ENCODE data around the gene CITED4.

Gene CITED4

DNA sequence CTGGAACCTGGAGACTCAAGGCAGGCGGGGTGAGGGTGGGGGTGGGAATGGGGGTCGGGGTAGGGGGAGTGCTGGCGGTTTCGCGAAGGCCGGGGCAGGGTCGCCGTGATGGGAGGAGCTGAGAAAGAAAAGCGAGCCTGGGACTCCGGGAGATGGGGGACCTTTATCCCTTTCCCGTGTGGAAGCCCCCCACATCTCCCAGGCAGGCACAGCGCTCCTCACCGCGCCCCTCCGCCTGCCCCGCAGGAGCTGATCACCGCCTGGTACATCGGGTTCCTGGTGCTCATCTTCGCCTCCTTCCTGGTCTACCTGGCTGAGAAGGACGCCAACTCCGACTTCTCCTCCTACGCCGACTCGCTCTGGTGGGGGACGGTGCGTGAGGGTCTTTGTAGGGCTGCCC, 43.1 kb downstream of the CITED4 start:
- H3K27ac ChIP-seq: no peak overlapping the region
- TF ChIP-seq, protein P1, sequence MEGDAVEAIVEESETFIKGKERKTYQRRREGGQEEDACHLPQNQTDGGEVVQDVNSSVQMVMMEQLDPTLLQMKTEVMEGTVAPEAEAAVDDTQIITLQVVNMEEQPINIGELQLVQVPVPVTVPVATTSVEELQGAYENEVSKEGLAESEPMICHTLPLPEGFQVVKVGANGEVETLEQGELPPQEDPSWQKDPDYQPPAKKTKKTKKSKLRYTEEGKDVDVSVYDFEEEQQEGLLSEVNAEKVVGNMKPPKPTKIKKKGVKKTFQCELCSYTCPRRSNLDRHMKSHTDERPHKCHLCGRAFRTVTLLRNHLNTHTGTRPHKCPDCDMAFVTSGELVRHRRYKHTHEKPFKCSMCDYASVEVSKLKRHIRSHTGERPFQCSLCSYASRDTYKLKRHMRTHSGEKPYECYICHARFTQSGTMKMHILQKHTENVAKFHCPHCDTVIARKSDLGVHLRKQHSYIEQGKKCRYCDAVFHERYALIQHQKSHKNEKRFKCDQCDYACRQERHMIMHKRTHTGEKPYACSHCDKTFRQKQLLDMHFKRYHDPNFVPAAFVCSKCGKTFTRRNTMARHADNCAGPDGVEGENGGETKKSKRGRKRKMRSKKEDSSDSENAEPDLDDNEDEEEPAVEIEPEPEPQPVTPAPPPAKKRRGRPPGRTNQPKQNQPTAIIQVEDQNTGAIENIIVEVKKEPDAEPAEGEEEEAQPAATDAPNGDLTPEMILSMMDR (IDR thresholded peaks at IDR 0.05): no peak

DNA sequence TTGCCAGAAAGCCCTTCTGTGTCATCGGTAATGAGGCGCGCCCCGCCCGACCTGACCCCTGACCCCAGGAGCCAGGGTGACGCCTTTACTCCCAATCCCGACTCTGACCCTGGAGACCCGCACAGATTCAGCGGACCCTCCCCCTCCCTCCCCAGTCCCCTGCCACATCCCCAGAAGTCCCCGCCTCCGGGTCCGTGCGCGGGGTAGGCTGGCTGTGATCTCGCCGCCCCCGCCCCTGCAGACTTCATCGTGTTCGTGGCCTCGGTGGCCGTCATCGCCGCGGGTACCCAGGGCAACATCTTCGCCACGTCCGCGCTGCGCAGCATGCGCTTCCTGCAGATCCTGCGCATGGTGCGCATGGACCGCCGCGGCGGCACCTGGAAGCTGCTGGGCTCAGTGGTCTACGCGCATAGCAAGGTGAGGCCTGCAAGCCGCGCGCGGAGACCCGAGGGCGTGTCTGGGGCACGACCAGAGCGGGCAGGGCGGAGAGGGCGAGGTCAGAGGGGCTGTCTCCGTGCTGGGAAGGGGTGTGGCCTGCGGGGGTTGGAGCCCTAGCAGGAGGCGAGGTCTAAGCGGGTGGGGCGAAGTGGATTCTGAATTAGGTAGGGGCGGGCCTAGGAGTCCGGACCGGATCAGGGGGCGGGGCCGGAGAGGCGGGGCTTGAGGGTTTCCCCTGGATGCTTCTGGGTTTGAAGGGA, 43.8 kb downstream of the CITED4 start:
- Histone ChIP-seq H3K27me3 (ENCODE audit: control insufficient read depth, insufficient read depth, low read length) (no peaks in the 10 kb centered on the region), H3K27ac (no peak overlapping the region)
- TF ChIP-seq, protein P1 (IDR thresholded peaks at IDR 0.05): no peak

More for the DNA sequence above, 43.1 kb downstream of the CITED4 start:
- H3K9ac ChIP-seq: no peak overlapping the region
- H3K36me3 ChIP-seq (ENCODE audit: control insufficient read depth, insufficient read depth, low read length): no peaks in the 10 kb centered on the region
- H2AFZ ChIP-seq: no peak overlapping the region
- no peak overlapping the region for H3K4me2 ChIP-seq (ENCODE audit: low read length)
- H3K4me1 ChIP-seq: no peaks in the 10 kb centered on the region
- no peaks in the 10 kb centered on the region for H3K9me3 ChIP-seq (ENCODE audit: control insufficient read depth, low read length)
- H3K79me2 ChIP-seq: no peaks in the 10 kb centered on the region
- H3K27me3 ChIP-seq (ENCODE audit: control insufficient read depth, insufficient read depth, low read length): no peaks in the 10 kb centered on the region
- no peak overlapping the region for H3K4me3 ChIP-seq (ENCODE audit: low read depth, low read length)

DNA sequence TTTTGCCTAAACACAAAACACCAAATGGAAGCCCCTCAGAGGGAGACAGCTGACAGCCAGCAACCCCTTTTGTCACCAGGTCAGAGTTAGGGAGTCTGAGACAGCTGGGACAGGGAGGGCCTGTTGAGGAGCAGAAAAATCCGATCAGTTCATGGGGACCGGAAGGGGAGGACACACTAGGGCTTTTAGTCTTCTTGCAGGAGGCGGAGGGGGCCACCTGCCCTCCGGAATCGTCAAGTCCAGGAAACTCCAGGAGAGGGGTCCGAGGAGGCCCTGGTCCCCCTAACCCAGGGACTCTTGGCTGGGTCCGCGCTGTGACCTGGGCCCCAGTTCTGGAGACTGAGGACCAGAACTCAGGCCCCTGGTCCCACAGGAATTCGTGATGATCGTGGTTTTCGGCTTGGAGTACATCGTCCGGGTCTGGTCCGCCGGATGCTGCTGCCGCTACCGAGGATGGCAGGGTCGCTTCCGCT, 44.3 kb downstream of the CITED4 start:
- H3K4me2 ChIP-seq (ENCODE audit: low read length): no peak overlapping the region
- H3K4me3 ChIP-seq (ENCODE audit: low read depth, low read length): no peak overlapping the region

More for the DNA sequence above, 43.8 kb downstream of the CITED4 start:
- H3K4me2 ChIP-seq (ENCODE audit: low read length): no peak overlapping the region
- H3K4me1 ChIP-seq: no peaks in the 10 kb centered on the region
- H3K36me3 ChIP-seq (ENCODE audit: control insufficient read depth, insufficient read depth, low read length): no peaks in the 10 kb centered on the region
- H3K9ac ChIP-seq: no peak overlapping the region
- no peak overlapping the region for H2AFZ ChIP-seq
- no peaks in the 10 kb centered on the region for H3K9me3 ChIP-seq (ENCODE audit: control insufficient read depth, low read length)
- no peaks in the 10 kb centered on the region for H3K79me2 ChIP-seq
- no peak overlapping the region for H3K4me3 ChIP-seq (ENCODE audit: low read depth, low read length)

DNA sequence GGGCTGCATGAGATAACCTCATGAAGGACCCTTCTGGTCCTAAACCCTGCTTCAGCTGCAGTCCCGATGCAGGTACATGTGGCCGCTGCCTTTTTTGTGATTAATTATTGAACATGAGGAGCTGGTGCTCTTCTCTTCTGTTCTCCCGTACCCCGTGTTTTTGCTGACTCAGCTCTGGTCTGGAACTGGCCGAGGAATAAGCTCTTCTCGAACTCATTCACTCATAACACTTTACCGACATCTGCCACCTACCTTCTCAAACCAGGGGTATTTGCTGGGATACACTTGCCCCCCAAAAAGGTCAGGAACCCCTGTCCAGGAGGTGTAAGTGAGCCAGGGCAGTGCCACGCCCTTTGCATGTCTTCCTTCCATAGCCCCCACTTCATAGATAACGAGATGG, 46.7 kb downstream of the CITED4 start:
- TF ChIP-seq, protein P1 (IDR thresholded peaks at IDR 0.05): no peak

More for the DNA sequence above, 44.3 kb downstream of the CITED4 start:
- H3K79me2 ChIP-seq: no peaks in the 10 kb centered on the region
- TF ChIP-seq, protein P1 (IDR thresholded peaks at IDR 0.05): no peak
- no peaks in the 10 kb centered on the region for H3K4me1 ChIP-seq
- H2AFZ ChIP-seq: no peak overlapping the region
- H3K9me3 ChIP-seq (ENCODE audit: control insufficient read depth, low read length): no peaks in the 10 kb centered on the region
- H3K27ac ChIP-seq: no peak overlapping the region
- H3K36me3 ChIP-seq (ENCODE audit: control insufficient read depth, insufficient read depth, low read length): no peaks in the 10 kb centered on the region
- H3K27me3 ChIP-seq (ENCODE audit: control insufficient read depth, insufficient read depth, low read length): no peaks in the 10 kb centered on the region
- no peak overlapping the region for H3K9ac ChIP-seq

More for the DNA sequence above, 46.7 kb downstream of the CITED4 start:
- H3K27ac ChIP-seq: no peak overlapping the region
- no peaks in the 10 kb centered on the region for H3K9me3 ChIP-seq (ENCODE audit: control insufficient read depth, low read length)
- H3K79me2 ChIP-seq: no peaks in the 10 kb centered on the region
- H2AFZ ChIP-seq: no peak overlapping the region
- H3K4me3 ChIP-seq (ENCODE audit: low read depth, low read length): no peak overlapping the region
- H3K9ac ChIP-seq: no peak overlapping the region
- H3K4me1 ChIP-seq: no peaks in the 10 kb centered on the region
- H3K36me3 ChIP-seq (ENCODE audit: control insufficient read depth, insufficient read depth, low read length): no peaks in the 10 kb centered on the region
- H3K27me3 ChIP-seq (ENCODE audit: control insufficient read depth, insufficient read depth, low read length): no peaks in the 10 kb centered on the region
- no peak overlapping the region for H3K4me2 ChIP-seq (ENCODE audit: low read length)
